ENCODE results near the gene OR10AD1.

DNA sequence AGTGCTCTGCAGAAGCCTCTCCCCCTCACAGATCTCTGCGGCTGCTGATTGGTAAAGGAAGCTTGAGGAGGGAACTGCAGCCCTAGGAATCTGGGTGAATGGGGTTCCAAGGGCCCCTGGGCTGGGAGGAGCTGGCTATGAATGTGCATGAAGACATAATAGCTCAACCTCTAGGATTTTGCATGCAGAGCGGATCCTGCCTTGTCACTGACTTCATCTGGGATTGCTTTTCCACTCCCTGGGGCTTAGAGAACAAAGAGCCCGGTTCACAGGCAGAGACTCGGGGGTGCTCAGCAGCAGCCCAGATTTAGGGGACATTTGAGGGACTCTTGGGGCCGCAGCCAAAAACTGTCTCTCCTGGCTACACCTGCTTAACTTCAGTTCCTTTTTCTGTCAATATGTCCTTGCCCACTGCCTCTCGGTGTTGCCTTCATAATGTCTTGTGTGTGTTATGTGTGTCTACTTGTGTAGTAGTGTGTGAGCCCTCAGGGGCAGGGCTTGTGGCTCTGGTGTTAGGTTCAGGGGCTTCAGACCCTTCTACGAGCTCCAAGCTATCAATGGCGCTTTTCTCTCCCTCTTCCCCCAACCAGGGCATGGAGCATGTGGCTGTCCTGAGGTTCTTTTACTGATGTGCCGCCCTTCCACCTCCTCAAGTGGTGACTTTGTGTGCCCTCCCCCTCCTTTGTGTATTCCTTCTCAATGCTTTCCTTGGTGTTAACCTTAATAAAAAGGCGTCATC is 17.7 kb downstream of the OR10AD1 start:
- TF ChIP-seq EZH2 (optimal IDR thresholded peaks at IDR 0.05; ENCODE audit: low read depth, low read length): no peak
- TF ChIP-seq, protein P1, sequence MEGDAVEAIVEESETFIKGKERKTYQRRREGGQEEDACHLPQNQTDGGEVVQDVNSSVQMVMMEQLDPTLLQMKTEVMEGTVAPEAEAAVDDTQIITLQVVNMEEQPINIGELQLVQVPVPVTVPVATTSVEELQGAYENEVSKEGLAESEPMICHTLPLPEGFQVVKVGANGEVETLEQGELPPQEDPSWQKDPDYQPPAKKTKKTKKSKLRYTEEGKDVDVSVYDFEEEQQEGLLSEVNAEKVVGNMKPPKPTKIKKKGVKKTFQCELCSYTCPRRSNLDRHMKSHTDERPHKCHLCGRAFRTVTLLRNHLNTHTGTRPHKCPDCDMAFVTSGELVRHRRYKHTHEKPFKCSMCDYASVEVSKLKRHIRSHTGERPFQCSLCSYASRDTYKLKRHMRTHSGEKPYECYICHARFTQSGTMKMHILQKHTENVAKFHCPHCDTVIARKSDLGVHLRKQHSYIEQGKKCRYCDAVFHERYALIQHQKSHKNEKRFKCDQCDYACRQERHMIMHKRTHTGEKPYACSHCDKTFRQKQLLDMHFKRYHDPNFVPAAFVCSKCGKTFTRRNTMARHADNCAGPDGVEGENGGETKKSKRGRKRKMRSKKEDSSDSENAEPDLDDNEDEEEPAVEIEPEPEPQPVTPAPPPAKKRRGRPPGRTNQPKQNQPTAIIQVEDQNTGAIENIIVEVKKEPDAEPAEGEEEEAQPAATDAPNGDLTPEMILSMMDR (IDR thresholded peaks at IDR 0.05; ENCODE audit: low read length): no peak

Measured in MM.1S (cell line).